Stimulated activated CD8-positive, alpha-beta memory T cell treated with anti-CD3 and anti-CD28 coated beads, Interleukin-12 subunit alpha, Interleukin-12 subunit beta, amount 100 ng/mL, for 24 hours (primary cell): ENCODE data around the gene HPCAL1.
A peak's percentile ranks its signal among the peaks of the same experiment; 100 is the strongest.
"Not testable (repeated sequence)": the region's sequence is repeated elsewhere in the genome, so short reads cannot be mapped to it uniquely, and the experiment has no call there.

Experiments used
- DNase-seq: peaks from one replicate; pipeline ENCODE4 v3.0.0-alpha.2; 2020; ENCODE audit errors: extremely low read depth

HPCAL1 gene

DNA sequence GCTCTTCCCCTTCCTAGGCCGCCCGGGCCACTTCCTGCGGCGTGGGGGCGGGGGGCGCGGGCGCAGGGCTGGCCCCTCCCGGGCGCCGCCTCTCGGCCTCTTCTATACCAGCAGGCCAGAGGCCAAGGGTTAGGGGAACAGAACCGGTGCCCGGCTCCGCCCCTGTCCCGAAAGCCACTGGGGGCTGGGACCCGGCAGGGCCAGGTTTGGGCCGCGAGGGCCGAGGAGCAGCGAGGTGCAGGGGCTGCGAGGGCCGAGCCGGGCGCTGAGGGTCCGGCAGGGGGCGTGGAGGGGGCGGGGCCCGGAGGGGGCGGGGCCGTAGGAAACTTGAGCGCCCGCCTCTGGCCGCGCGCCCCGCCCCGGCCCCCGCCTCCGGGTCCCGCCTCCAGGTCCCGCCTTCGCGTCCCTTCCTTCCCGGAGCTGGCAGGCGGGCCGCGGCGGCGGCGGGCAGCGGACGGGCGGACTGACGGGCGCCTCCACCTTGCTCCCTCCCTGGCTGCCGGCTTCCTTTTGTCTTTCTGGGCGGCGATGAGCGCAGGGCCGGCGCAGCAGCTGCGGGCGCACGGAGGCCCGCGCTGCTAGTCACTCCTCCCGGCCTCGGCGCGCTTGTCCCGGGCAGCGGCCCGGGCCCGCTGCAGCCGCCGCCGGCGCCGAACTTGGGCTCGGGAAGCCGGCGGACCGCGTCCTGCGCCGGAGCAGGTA lies at the start of gene HPCAL1:
Gene HPCAL1 (plus strand): TSS at position 426 of the 702 bp plus-strand sequence. CDS start 116,854 bp downstream, outside the sequence.
- peak; percentile 58 for DNase-seq

DNA sequence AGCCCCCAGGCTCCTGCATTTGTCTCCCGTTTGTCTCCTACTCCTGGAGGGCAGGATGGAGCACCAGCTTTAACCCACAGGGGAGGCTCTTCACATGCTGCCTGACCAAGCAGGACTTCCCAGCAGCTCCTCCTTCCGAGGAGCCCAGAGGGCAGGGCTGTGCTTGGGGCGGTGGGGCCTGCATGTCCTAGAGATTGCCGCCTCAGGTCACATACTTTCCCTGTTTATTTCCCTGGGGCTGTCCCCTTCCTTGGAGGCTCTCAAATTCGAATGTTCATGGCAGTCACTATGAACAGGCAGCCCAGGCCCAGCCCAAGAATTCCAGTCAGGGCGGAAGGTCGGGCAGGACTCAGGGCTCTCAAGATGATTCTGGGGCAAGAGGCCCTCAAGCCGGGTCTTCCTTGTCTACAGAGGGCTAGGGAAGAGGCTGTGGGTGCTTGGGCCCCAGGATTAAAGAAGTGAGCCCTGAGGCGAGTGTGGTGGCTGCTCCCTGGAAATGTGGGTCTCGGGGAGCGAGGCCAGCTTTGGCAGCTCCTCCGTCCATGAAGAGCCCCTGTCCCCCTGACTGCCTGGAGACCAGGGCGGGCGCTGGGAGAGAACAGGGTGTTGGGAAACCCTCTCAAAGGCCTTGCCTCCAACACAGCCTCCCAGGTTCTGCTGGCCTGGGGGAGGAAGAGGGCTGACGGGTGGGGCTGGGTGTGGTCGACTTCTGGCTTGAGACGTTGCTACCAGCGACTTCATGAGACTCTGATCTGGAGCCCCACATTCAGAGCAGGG lies 48.9 kb upstream of the HPCAL1 start:
- no peak for DNase-seq

DNA sequence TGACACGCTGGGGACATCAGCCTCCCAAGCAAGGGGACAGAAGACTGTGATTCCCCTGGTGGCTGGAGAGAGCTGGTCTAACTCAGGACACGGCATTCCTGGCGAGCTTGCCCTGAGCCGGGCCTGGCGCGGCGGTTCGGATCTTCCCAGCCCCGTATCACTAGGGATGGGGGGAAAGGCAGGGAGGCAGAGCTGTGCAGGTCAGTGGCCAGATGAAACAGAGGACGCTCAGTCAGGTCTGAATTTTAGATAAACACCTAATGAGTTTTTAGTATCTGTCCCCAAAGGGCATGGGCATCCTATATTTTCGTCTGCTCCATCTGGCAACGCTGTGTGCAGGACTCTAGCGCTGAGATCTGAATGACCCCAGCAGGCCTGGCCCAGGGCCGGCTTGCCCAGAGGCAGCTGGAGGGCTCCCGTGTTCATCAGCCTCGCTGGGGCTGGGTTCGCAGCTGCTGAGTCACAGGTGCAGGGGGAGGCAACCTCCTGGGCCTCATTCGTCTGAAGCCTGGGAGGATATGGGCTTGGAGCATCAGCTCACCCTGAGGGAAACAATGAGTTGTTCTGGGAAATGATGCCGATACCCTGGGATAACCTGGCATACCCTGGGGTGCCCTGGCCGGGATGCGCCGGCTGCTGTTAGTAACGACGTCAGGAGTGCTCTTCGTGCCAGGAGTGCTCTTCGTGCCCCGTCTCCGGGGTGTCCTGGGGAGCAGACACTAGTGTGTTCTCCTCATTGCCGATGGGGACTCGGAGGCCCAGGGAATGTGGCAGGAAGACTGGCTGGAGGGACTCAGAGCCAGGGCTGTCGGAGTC lies 48.1 kb upstream of the HPCAL1 start:
- no peak for DNase-seq

DNA sequence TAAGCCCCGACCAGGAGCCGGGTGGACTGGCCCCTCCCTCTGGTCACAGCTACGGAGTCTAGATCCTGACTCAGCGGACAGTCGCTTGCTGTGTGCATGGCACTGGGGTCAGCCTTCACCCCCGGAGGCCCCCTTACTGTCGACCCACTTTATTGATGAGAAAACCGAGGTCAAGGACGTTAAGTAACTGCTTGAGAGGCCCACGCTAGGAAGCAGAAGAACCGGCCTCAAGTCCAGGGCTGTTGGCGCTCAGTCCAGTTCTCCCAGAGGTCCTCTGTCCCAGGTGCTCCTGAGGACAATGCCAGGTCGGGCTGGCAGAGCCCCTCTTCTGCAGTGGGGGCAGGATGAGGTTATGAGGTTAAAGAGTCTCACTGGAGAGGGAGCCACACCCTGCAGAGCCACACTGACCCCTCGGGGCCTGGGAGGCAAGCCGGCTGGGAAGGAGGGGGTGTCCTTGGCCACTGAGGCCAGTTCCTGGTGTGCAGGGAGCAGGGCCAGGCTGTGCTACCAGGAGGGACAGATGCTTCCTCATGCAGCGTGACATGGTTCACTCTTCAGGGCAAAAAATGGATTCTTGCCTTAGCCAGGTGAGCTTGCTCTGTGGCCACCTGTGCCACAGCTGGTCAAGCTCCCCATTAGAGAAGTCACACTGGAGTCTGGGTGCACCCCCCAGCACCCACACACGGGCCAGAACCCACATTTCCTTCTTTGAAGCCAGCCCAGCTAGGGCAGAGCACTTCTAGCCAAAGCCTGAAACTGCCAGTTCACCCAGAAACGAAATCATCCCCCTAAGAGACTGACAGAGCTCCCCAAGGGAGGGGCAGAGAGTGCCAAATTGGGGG lies 47.3 kb upstream of the HPCAL1 start:
- no peak for DNase-seq

- DNase-seq = no peak
Measured at GRCh38 chr2:10256031-10256514, 46.6 kb upstream of the HPCAL1 start.

DNA sequence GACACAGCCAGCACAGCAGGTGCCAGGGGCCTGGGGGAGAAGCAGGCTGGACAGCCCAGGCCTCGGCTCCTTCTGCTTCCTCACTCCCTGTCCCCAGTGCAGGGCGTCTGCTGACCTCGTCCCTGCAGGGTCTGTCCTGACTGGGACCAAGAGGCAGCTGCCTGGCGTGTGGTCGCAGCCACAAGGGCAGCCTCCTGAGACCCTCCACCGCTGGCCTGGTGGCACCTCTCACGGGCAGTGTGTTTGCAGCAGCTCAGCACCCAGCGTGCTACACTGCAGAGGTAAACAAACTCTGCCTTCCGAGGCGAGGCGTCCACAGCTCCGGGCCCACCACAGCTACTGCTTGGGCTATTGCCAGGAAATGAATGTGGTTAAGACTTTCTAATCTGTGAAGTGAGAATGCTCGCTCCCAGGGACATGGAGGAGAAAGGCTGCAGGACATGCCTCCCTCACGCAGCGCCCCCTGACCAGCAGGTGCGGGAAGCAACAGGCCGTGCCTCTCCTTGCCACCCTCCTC lies 46.1 kb upstream of the HPCAL1 start:
- DNase-seq = no peak

DNA sequence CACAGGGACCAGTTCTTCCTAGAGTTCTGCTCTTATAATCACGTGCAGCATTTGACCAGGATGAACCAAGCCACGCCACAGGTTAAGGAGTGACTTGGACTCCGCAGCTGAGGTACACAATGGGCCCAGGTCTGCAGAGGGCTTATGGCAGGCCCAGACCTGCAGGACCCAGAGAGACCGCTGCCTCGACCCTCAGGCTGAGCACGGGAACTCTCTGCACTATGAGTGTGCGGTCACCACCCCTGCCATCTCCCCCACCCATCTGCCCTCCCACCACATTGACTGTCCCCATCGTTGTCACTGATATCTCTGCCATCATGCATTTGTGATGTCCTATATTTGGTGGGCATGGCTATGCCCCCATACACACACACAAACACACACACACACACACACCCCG lies 45.7 kb upstream of the HPCAL1 start:
- DNase-seq = no peak

- no peak for DNase-seq
Measured at GRCh38 chr2:10257500-10258147, 45.1 kb upstream of the HPCAL1 start.

GRCh38 chr2:10258326-10258725 lies 44.4 kb upstream of the HPCAL1 start:
- DNase-seq = no peak

GRCh38 chr2:10258726-10259125 lies 44.0 kb upstream of the HPCAL1 start:
- DNase-seq = no peak

- DNase-seq = no peak
Measured at GRCh38 chr2:10260130-10260529, 42.6 kb upstream of the HPCAL1 start.

DNA sequence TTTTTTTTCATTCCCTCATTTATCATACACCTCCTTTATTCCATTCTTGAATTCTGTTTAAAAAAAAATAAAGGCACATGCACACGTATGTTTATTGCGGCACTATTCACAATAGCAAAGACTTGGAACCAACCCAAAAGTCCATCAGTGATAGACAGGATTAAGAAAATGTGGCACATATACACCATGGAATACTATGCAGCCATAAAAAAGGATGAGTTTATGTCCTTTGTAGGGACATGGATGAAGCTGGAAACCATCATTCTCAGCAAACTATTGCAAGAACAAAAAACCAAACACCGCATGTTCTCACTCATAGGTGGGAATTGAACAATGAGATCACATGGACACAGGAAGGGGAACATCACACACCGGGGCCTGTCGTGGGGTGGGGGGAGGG lies 39.2 kb upstream of the HPCAL1 start:
- DNase-seq = not testable (repeated sequence)

GRCh38 chr2:10264506-10265328 lies 38.0 kb upstream of the HPCAL1 start:
- DNase-seq = no peak

- no peak for DNase-seq
Measured at GRCh38 chr2:10265329-10266132, 37.2 kb upstream of the HPCAL1 start.

DNA sequence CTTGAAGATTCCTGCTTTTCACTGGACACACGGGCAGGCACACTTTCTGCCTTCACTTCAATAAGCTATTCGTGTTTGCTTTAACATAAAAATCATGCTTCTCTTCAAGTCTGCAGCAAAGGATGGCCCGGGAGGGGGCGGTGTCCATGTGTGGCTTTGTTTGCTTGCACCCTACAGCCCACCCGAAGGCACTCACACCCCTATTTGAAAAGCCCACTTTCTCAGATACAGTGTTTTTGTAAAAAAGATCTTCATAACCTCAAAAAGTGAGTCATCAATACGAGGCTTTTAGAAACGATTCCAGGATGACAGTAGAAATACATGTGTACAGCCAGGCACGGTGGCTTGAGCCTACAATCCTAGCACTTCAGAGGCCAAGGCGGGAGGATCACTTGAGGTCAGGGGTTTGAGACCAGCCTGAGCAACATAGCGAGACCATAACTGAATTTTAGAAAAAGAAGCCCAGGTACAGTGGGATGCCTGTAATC lies 36.5 kb upstream of the HPCAL1 start:
- no peak for DNase-seq

DNA sequence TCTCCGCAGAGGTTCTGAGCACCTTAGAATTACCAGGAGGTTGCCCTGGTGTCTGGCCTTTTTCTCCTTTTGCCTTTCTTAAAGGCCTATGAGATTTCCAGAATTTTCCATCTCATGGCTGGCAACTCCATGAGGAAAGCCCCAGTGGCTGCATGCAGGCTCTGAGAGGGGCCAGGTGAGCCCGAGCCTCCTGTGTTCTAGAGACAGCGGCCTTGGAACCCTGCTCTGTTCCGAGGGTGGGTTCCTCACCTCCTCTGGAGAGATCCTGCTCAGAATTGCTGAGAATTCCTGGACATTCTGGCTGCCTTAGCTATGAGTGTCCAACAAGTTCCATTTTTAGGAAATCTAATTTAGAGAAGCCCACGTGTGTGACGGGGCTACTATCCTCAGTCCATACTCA lies 35.7 kb upstream of the HPCAL1 start:
- DNase-seq = no peak

DNA sequence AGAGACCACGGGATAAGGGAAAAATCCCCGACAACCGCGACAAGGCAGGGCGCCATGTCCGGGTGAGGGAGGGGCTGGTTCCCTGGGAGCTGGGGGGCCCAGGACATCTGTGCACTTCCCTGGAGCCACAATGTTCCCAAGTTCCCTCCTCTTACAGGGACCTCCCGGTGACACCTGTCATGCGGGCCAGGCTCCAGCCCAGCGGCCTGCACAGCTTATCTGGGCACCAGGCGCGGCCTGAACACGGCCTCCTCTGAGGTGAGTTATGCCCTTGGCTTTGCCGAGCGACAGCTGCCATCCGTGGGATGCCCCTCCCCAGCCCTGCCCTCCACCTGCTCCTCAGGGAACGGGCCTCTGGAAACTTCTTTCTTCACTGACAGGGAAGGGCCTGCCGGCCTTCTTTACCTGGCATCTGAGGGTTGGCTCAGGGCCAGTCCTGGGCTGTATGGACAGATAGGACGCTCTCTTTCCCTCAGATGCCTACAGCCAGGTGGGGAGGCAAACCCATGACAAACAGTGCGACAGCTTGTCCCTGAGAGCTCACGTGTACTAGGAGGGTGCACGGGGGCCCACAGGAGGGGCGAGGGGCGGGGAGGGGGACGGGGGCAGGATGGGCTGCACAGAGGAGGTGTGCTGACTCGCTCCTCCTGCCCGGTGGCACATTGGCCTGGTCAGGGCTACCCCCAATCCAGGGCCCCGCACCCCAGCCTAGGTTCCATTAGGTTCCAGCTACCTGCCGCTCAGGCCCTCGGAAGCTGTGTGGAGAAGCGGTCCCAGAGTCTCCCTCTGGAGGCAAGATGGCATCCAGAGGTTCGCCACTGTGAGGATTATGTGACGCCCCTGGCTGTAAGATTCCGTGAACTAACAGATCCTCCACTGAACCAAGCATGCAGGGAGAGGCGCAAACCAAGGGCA lies 34.9 kb upstream of the HPCAL1 start:
- DNase-seq = no peak

DNA sequence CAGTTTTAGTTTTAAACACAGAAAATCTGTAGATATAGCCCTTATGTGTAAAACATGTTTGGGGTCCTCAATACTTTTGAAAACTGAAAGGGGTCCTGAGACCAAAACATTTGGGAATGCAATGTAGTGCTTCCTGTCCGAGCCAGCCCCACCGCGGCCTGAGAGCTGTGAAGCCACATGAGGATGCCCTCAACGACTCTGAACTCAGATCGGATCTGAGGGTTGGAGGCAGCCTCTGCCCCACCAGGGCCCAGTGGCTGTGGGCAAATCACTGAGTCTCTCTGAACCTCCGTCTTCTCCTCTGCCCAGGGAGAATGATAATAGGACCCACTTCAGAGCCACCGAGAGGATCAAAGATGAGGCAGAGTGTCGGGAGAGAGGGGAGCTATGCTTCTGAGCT lies 33.4 kb upstream of the HPCAL1 start:
- no peak for DNase-seq
